Subcutaneous abdominal adipose tissue (tissue), 5 donors: ENCODE measurements around the gene TSPAN2.

ENCODE experiments used
- H3K27ac ChIP-seq: one replicate; pipeline ENCODE4 v1.7.0; 2013; ENCODE audit warnings: low read depth, mild to moderate bottlenecking, inconsistent platforms, low read length, moderate library complexity
- H3K27me3 ChIP-seq, 5 donors: one replicate each; pipeline ENCODE4 v1.7.0; 2013; ENCODE audit warnings: low read length in 5 of 5, inconsistent platforms in 1 of 5; ENCODE audit not compliant: control insufficient read depth in 5 of 5, insufficient read depth in 4 of 5
- H3K36me3 ChIP-seq, 5 donors: one replicate each; pipeline ENCODE4 v1.7.0; 2013; ENCODE audit warnings: low read length in 5 of 5; ENCODE audit not compliant: control insufficient read depth in 5 of 5, insufficient read depth in 5 of 5
- H3K4me1 ChIP-seq, 5 donors: one replicate each; pipeline ENCODE4 v1.7.0; 2013; ENCODE audit warnings: low read length in 5 of 5, mild to moderate bottlenecking in 3 of 5, moderate library complexity in 1 of 5; ENCODE audit not compliant: control insufficient read depth in 5 of 5, insufficient read depth in 5 of 5
- H3K4me3 ChIP-seq, 5 donors: one replicate each; pipeline ENCODE4 v1.7.0; 2013; ENCODE audit warnings: low read length in 5 of 5, low read depth in 1 of 5
- H3K9ac ChIP-seq, 5 donors: one replicate each; pipeline ENCODE4 v1.7.0; 2013; ENCODE audit warnings: low read length in 5 of 5, mild to moderate bottlenecking in 4 of 5, moderate library complexity in 3 of 5
- H3K9me3 ChIP-seq, 5 donors: one replicate each; pipeline ENCODE4 v1.7.0; 2013; ENCODE audit warnings: low read length in 5 of 5; ENCODE audit not compliant: control insufficient read depth in 5 of 5
- donor health status: healthy.
- donor health status: healthy.
- donor health status: healthy.
- donor health status: healthy.
- donor health status: healthy.

TSPAN2 gene

DNA sequence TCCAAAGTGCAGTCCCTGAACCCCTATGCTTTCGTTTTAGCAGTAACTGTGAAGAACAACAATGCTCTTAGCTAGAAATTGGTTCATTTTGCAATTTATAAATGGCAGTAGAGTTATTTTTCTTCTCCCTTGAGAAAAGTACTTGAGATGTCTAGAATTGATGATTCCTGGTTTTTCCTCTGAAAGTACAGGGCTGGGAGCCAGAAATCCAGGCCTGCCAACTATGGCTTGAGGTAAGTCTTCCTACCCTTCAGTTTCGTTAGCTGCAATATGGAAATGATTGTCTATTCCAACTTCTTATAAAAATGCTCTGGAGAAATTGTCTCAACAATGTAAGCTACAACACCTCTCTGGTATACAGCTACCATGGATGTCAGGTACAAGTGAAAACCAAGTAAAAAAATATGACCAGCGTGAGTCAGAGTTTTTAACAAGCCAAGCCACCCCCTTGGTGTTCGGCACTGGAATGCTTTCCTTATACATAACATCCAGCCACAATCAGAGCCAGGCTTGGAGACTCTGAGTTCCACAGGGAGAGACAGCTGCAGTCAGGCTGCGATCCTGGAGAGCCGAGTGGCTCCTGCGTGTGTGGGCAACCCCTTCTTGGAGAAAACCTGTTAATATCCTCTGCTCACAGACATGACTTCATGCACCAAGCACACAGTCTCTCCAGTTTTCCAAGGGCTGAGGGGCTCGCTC is 22.0 kb downstream of the TSPAN2 start:
- H3K27ac ChIP-seq: peak overlapping the region; percentile 38
- H3K9ac ChIP-seq: peak overlapping the region in 1 of 5 donors; percentile 27
- no peaks in the 10 kb centered on the region for H3K36me3 ChIP-seq
- H3K27me3 ChIP-seq: no peaks in the 10 kb centered on the region
- no peaks in the 10 kb centered on the region for H3K9me3 ChIP-seq
- peak overlapping the region in 3 of 5 donors; percentile 11 to 31 (median 31) for H3K4me3 ChIP-seq
- peaks cover 0 to 20% (median 18%) of the 10 kb centered on the region in 5 donors for H3K4me1 ChIP-seq

DNA sequence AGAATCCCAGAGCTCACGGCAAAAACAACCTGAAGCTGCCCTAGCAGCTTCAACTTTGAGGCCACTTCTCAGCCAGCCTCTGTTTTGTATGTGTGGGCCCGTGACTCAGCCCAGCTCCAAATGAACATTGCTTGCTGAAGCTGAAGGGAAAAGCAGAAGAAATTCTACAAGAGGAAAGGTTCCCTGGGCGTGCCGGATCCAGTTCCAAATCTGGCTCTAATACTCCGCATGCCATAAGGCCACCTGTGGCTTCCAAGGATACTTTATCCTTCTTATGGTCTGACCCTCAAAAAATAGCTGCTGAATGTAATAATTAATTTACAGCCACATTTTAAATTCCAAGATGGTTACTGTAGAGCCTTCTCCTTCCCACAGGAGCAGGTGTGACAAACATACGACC is 24.3 kb downstream of the TSPAN2 start:
- H3K4me1 ChIP-seq: peaks cover 0 to 23% (median 18%) of the 10 kb centered on the region in 5 donors

DNA sequence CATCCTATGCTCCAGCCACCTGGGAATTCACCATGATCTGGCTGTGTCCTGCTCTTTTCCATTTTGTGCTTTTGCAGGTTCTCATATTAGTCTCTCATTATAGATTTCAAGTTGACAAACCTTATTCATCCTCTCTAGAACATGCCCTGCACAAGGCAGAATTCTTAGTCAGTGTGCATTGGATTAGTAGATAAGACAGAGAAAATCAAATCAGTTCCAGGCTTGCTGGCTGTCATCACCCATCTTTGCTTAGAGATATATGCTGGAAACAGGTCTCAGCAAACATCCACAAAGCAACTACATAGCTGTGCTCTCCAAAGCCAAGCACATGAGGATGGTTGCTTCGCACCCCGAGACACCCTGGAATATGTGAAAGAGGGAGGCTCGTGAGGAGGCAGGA is 24.8 kb downstream of the TSPAN2 start:
- H3K4me3 ChIP-seq: no peak overlapping the region
- peak overlapping the region in 1 of 5 donors; percentile 35 for H3K9ac ChIP-seq
- H3K27ac ChIP-seq: no peak overlapping the region
- no peaks in the 10 kb centered on the region for H3K9me3 ChIP-seq
- no peaks in the 10 kb centered on the region for H3K36me3 ChIP-seq
- H3K4me1 ChIP-seq: peaks cover 0 to 23% (median 18%) of the 10 kb centered on the region in 5 donors
- H3K27me3 ChIP-seq: no peaks in the 10 kb centered on the region

More for the DNA sequence above, 24.3 kb downstream of the TSPAN2 start:
- Histone ChIP-seq H3K9ac (no peak overlapping the region), H3K36me3 (no peaks in the 10 kb centered on the region), H3K9me3 (no peaks in the 10 kb centered on the region), H3K27me3 (no peaks in the 10 kb centered on the region), H3K27ac (no peak overlapping the region), H3K4me3 (no peak overlapping the region)

DNA sequence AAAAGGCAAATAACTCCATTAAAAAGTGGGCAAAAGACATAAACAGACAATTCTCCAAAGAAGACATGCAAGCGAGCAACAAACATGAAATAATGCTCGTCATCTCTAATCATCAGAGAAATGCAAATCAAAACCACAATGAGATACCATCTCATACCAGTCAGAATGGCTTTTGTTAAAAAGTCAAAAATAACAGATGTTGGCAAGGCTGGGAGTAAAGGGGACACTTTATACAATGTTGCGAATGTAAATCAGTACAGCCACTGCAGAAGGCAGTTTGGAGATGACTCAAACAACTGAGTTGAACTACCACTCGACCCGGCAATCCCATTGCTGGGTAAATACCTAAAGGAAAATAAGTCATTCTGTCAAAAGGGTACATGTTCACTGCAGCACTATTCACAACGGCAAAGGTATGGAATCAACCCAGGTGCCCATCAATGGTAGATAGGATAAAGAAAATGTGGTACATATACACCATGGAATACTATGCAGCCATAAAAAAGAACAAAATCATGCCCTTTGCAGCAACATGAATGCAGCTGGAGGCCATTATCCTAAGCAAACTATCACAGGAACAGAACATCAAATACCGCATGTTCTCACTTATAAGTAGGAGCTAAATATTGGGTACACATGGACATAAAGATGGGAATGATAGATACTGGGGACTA is 25.9 kb downstream of the TSPAN2 start:
- Histone ChIP-seq H3K9ac (no peak overlapping the region), H3K4me1 (peaks cover 0 to 23% (median 18%) of the 10 kb centered on the region in 5 donors), H3K4me3 (no peak overlapping the region), H3K27me3 (no peaks in the 10 kb centered on the region), H3K36me3 (no peaks in the 10 kb centered on the region), H3K27ac (no peak overlapping the region), H3K9me3 (no peaks in the 10 kb centered on the region)

DNA sequence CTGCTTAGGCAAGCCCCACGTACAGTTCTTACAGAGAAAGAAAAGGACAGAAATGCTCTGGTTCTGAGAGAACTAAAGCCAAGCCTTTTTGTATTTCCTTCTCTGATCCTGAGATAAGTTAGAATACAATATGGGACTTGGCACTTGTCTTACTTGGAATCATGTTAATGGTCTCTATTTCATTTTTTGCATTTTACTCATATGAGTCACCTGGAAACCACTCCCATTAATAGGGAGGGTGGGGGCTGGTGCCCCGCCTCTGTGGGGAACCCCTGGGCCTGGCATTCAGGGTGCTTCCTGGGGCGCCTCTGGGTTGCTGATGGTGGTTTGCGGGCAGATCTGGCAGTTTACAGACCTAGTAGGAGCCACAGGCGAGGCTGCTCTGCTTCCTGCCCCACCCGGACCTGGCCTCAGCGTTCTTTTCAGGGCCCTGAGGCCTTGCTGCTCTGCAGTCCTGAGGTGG is 26.7 kb downstream of the TSPAN2 start:
- Histone ChIP-seq H3K27me3 (no peaks in the 10 kb centered on the region), H3K36me3 (no peaks in the 10 kb centered on the region), H3K9ac (no peak overlapping the region), H3K4me1 (peaks cover 0 to 16% (median 13%) of the 10 kb centered on the region in 5 donors), H3K9me3 (no peaks in the 10 kb centered on the region), H3K27ac (no peak overlapping the region), H3K4me3 (no peak overlapping the region)

DNA sequence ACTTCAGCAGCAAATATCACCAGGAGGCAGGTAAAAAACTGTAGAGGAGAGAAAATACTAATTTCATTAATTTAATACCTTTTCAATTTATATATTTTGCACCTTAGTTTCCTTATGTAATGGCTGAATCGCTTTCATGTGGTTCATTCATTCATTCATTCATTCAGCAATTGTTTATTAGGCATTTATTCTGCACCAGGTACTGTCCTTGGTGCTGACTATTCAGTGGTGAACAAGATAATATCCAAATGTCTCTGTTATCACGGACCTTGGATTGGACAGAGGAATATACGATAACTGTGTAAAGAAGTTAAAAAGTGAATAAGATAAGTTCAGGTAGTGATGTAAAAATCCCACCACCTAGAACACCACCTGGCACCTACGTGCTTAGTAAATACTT is 28.8 kb downstream of the TSPAN2 start:
- Histone ChIP-seq H3K9me3 (no peaks in the 10 kb centered on the region), H3K4me1 (peaks cover 0 to 14% (median 7%) of the 10 kb centered on the region in 5 donors), H3K27ac (no peak overlapping the region), H3K36me3 (no peaks in the 10 kb centered on the region), H3K9ac (no peak overlapping the region), H3K4me3 (no peak overlapping the region), H3K27me3 (peaks cover 0 to 2% (median 0%) of the 10 kb centered on the region in 5 donors)

DNA sequence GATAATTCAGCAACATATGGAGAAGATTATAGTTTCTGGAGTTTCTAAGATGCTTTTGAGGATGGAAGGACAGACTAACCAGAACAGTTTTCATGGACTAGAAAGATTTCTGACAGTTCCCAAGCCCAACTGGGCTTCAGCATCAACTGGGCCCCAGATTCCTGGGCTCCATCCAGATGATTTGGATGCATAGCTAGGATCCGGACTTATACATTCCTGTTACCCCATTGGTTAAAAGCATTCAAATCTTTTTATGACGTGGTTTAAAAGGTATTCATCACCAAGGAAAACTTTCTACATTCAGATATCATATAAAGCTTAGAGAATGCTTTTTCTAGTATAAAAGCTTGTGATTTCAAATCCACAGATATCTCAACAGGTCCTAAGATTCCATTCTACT is 30.0 kb downstream of the TSPAN2 start:
- Histone ChIP-seq H3K36me3 (no peaks in the 10 kb centered on the region), H3K9me3 (no peaks in the 10 kb centered on the region), H3K4me1 (peaks cover 0 to 14% (median 7%) of the 10 kb centered on the region in 5 donors), H3K27ac (no peak overlapping the region), H3K4me3 (no peak overlapping the region), H3K27me3 (peaks cover 0 to 2% (median 0%) of the 10 kb centered on the region in 5 donors), H3K9ac (no peak overlapping the region)

DNA sequence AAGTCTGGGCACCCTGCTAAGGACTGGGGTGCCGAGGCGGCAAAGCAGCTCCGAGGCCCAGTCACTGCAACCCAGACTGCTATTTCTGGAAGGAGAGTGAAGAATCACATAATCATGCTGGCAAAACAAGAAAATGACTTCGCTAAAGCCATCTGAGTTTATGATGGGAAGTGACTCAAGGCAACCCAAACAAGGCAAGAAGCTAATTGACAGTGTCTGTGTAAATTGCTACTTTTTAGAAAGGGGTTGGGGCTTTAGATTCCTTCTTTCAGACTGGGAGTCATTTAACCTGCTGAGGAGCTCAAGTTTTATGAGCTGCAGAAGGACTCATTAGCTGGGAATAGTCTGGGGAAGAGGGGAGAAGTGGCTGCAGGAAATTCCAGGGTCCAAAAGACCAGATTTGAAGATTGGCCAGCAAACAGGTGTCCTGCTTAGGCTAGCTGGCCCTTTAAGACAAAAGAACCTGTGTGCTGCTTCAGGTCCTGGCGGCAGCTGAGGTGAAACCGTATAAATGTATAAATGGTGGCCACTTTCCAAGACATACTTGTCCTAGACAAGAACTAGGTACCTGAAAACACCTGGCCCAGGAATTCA is 31.5 kb downstream of the TSPAN2 start:
- Histone ChIP-seq H3K4me3 (no peak overlapping the region), H3K36me3 (no peaks in the 10 kb centered on the region), H3K9me3 (no peaks in the 10 kb centered on the region), H3K27ac (no peak overlapping the region), H3K27me3 (peaks cover 0 to 2% (median 0%) of the 10 kb centered on the region in 5 donors), H3K9ac (no peak overlapping the region), H3K4me1 (peaks cover 0 to 12% (median 7%) of the 10 kb centered on the region in 5 donors)

DNA sequence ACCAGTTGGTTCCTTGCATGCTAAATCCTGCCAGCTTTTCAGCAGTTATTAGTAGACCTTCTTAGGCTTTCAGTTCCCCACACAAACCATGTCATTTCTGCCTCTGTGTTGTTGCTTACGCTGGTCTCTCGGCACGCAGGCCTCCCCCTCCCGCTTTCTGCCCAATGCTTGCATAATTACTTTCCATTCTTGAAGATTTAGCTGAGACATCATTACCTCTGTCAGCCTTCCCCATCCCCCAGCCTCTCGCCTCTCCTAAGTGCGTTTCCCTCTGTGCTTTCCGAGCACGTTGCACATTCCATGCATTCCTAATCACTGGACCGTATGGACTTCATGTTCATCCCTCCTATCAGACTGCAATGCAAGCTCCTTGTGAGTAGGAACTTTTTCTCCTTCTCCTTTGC is 32.9 kb downstream of the TSPAN2 start:
- H3K9ac ChIP-seq: peak overlapping the region in 1 of 5 donors; percentile 10
- H3K9me3 ChIP-seq: no peaks in the 10 kb centered on the region
- H3K27ac ChIP-seq: no peak overlapping the region
- peaks cover 0 to 2% (median 0%) of the 10 kb centered on the region in 5 donors for H3K27me3 ChIP-seq
- peaks cover 0 to 6% (median 5%) of the 10 kb centered on the region in 5 donors for H3K4me1 ChIP-seq
- H3K36me3 ChIP-seq: no peaks in the 10 kb centered on the region
- peak overlapping the region in 1 of 5 donors; percentile 22 for H3K4me3 ChIP-seq
